GM19025 (cell line): Measurements from ENCODE around the gene MAPK1.

Experiments used
- ATAC-seq: cut with Tn5 transposase; IDR thresholded peaks from one replicate; pipeline ENCODE4 v1.9.1; 2021; ENCODE audit warnings: mild to moderate bottlenecking, low read depth, moderate library complexity; ENCODE audit not compliant: unreplicated experiment

MAPK1 gene

GRCh38 chr22:21709688-21710087, 157.8 kb downstream of the MAPK1 start:
- ATAC-seq, result no peak

GRCh38 chr22:21708960-21709359, 158.5 kb downstream of the MAPK1 start:
- ATAC-seq, result no peak

- no peak for ATAC-seq
Measured at GRCh38 chr22:21707677-21708076, 159.8 kb downstream of the MAPK1 start.
